IgD-negative memory B cell (primary cell): ENCODE data around the gene CNTN5. TPM values are rescaled to one million over a fixed set of nuclear protein-coding genes. Genes with fewer than 3 reads are reported as not detected.
"Not testable (repeated sequence)": the region's sequence is repeated elsewhere in the genome, so short reads cannot be mapped to it uniquely, and the experiment has no call there.

ENCODE experiments used
- H3K27ac Mint-ChIP-seq, 3 donors: one replicate each; pipeline ENCODE4 v1.8.0; 2020 to 2022; ENCODE audit warnings: mild to moderate bottlenecking in 3 of 3, mixed read lengths in 3 of 3, moderate library complexity in 1 of 3
- H3K27me3 Mint-ChIP-seq: one replicate; pipeline ENCODE4 v1.8.0; 2021; ENCODE audit warnings: mixed read lengths
- H3K36me3 Mint-ChIP-seq: one replicate; pipeline ENCODE4 v1.8.0; 2020; ENCODE audit warnings: mild to moderate bottlenecking, mixed read lengths
- H3K4me1 Mint-ChIP-seq, 3 donors: one replicate each; pipeline ENCODE4 v1.8.0; 2020 to 2022; ENCODE audit warnings: mixed read lengths in 3 of 3, mild to moderate bottlenecking in 1 of 3
- H3K4me3 Mint-ChIP-seq, 4 donors: one replicate each; pipeline ENCODE4 v1.8.0; 2020 to 2022; ENCODE audit warnings: mild to moderate bottlenecking in 4 of 4, mixed read lengths in 4 of 4, moderate library complexity in 3 of 4
- H3K9me3 Mint-ChIP-seq, 3 donors: one replicate each; pipeline ENCODE4 v1.8.0; 2020 to 2021; ENCODE audit warnings: mixed read lengths in 3 of 3, mild to moderate bottlenecking in 1 of 3
- polyA plus RNA-seq: library from polyadenylated mRNA; unstranded; fragments of 300-500 nt; fragmentation: Illumina TruSeq; gene quantifications from one replicate; pipeline ENCODE4 v1.2.3, GENCODE V29; 2021

Gene CNTN5
- polyA plus RNA-seq, 1 donor from 2014 or later = not detected

DNA sequence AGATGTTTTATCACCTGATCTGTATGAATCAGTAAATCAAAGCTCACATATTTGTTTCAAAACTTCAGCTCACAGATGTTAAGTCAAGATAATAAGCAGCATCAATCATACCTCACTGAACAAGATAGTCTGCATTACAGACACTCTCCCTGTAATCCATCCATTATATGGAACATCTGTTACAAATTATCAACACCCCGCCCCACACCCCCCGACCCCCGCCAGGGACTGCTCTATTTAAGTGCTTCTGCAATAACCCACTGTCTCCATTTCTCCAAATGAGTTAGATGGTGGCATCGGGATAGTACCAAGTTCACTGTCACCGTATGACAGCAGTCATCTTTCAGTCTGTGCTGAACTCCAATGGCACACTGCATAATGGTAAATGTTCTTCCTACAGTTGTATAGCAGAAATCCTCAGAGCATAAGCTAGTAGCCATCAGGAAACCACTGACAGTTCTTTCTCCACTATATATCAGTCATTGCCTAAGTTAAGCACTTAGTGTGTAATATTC, 1219.3 kb downstream of the CNTN5 start:
- Mint-ChIP-seq H3K4me3 (no peak overlapping the region), H3K27me3 (no peaks in the 10 kb centered on the region), H3K36me3 (no peaks in the 10 kb centered on the region), H3K4me1 (no peaks in the 10 kb centered on the region), H3K27ac (no peak overlapping the region), H3K9me3 (peaks cover 0 to 15% (median 2%) of the 10 kb centered on the region in 3 donors)

DNA sequence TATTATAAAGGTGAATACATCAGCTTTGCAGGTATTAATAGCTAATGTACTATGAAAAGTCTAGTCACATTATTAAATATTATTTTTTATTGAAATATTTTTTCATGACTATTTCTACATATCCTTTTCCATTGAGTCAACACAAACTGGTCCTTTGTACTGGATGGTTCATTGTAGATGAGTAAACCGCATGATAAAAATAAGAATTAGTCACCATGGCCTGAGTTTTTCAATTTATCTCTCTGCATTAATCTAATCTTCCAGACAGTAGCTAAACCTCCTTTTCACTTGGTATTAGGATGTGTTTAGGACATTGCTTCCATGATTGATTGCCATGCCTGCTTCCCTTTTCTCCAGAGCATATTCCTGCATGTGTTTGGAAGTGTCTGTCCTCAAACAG, 1227.0 kb downstream of the CNTN5 start:
- Mint-ChIP-seq H3K4me1 (no peaks in the 10 kb centered on the region), H3K4me3 (no peak overlapping the region), H3K27ac (no peak overlapping the region), H3K27me3 (no peaks in the 10 kb centered on the region), H3K9me3 (peaks cover 0 to 10% (median 1%) of the 10 kb centered on the region in 3 donors), H3K36me3 (no peaks in the 10 kb centered on the region)

DNA sequence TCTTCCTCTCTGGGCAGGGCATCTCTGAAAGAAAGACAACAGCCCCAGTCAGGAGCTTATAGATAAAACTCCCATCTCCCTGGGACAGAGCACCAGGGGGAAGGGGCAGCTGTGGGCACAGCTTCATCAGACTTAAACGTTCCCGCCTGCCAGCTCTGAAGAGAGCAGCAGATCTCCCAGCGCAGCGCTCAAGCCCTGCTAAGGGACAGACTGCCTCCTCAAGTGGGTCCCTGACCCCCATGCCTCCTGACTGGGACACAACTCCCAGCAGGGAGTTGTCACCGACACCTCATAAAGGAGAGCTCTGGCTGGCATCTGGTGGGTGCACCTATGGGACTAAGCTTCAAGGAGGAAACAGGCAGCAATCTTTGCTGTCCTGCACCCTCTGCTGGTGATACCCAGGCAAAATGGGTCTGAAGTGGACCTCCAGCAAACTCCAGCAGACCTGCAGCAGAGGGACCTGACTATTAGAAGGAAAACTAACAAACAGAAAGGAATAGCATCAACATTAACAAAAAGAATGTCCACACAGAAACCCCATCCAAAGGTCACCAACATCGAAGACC, 1236.6 kb downstream of the CNTN5 start:
- not testable (repeated sequence) for H3K27me3 Mint-ChIP-seq, H3K36me3 Mint-ChIP-seq, H3K4me3 Mint-ChIP-seq, H3K27ac Mint-ChIP-seq, H3K4me1 Mint-ChIP-seq
- peaks cover 1 to 18% (median 11%) of the 10 kb centered on the region in 3 donors for H3K9me3 Mint-ChIP-seq

DNA sequence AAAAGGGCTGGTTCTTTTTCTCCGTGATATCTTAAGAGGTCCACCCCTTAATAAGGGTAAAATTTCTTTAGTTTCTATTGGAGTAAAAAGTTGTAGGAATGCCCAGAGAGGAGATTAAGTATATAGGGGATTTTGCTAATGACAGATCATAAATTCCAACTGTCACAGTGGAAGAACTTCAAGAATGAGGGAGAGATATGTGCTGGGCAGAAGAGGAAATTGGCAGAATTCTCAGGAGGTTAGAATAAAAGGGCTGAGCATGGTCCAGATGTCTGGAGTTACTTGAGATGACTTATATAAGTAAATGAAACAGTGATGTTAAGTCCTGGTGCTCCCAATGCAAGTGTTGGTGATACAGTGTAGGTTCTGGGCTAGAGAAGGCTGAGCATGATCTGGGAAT, 1248.8 kb downstream of the CNTN5 start:
- Mint-ChIP-seq H3K27me3 (no peaks in the 10 kb centered on the region), H3K36me3 (no peaks in the 10 kb centered on the region), H3K4me3 (no peak overlapping the region), H3K27ac (no peak overlapping the region), H3K4me1 (no peaks in the 10 kb centered on the region), H3K9me3 (peaks cover 0 to 16% (median 6%) of the 10 kb centered on the region in 3 donors)

DNA sequence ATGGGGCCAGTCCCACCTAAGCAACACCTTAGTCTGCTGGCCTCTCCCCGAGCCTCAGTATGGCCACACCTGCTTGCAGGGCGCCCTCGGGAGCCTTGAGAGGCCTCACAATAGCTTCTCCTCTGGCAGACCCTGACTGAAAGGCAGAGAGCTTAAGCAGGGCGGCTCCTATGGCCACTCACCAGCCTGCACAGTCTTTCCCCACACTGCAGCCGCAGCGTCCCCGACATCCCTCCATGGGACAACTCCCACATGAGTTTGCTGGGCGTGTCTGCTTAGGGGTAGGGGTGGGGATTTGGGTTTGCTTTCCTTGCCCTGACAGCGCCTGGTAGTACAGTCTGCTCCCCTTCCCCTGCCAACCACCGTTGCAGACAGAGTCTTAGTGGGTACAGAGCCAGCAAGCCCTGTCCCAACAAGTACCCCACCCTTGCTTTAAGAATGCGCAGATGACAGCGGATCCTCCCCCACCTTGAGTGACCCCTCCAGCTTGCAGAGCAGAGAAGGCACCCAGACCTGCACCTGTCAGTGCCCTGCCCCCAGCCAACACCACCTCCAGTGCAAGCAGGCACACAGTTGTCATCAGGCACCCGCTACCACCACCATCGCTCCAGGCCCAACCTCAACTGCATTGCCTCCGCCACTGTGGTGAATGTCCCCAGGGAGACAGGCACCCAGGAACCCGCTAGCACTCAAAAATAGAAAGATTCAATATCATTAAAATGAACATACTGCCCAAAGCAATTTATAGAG, 1252.5 kb downstream of the CNTN5 start:
- Mint-ChIP-seq H3K4me3 (peak overlapping the region in 1 of 4 donors; percentile 33), H3K9me3 (peaks cover 2 to 8% (median 4%) of the 10 kb centered on the region in 3 donors), H3K27ac (no peak overlapping the region), H3K36me3 (no peaks in the 10 kb centered on the region), H3K27me3 (no peaks in the 10 kb centered on the region), H3K4me1 (no peaks in the 10 kb centered on the region)

- H3K9me3 Mint-ChIP-seq, H3K27me3 Mint-ChIP-seq, H3K4me1 Mint-ChIP-seq, H3K4me3 Mint-ChIP-seq, H3K27ac Mint-ChIP-seq, H3K36me3 Mint-ChIP-seq: not testable (repeated sequence)
Observed at GRCh38 chr11:100274466-100274865, 1253.7 kb downstream of the CNTN5 start.

DNA sequence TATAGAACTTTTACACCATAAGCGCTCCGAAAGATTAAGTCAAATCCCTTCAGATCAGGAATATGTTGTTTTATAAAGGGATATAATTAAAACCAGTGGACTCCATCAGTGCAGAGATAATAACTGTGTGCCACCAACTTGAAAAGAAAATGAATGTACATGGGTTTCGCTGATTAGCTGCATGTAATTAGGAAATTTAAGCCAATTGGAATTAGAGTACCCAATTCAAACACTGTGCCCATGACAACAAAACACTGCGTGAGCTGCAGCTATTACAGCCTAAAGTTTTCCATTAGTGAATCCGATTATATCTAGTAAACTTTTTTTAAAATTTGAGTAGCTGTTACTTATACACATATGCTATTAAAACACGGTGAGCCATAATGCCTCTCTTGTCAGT, 1274.0 kb downstream of the CNTN5 start:
- Mint-ChIP-seq H3K36me3 (no peaks in the 10 kb centered on the region), H3K4me3 (no peak overlapping the region), H3K27me3 (no peaks in the 10 kb centered on the region), H3K4me1 (no peaks in the 10 kb centered on the region), H3K9me3 (peaks cover 0 to 8% (median 2%) of the 10 kb centered on the region in 3 donors), H3K27ac (no peak overlapping the region)

GRCh38 chr11:100296051-100296679, 1275.4 kb downstream of the CNTN5 start:
- no peak overlapping the region for H3K4me3 Mint-ChIP-seq
- H3K4me1 Mint-ChIP-seq = no peaks in the 10 kb centered on the region
- no peak overlapping the region for H3K27ac Mint-ChIP-seq
- no peaks in the 10 kb centered on the region for H3K36me3 Mint-ChIP-seq
- H3K27me3 Mint-ChIP-seq = no peaks in the 10 kb centered on the region
- H3K9me3 Mint-ChIP-seq = peaks cover 0 to 8% (median 2%) of the 10 kb centered on the region in 3 donors

GRCh38 chr11:100297516-100297915, 1276.8 kb downstream of the CNTN5 start:
- H3K9me3 Mint-ChIP-seq = peaks cover 0 to 4% (median 2%) of the 10 kb centered on the region in 3 donors
- H3K4me3 Mint-ChIP-seq = no peak overlapping the region
- no peak overlapping the region for H3K27ac Mint-ChIP-seq
- no peaks in the 10 kb centered on the region for H3K4me1 Mint-ChIP-seq
- no peaks in the 10 kb centered on the region for H3K27me3 Mint-ChIP-seq
- no peaks in the 10 kb centered on the region for H3K36me3 Mint-ChIP-seq

DNA sequence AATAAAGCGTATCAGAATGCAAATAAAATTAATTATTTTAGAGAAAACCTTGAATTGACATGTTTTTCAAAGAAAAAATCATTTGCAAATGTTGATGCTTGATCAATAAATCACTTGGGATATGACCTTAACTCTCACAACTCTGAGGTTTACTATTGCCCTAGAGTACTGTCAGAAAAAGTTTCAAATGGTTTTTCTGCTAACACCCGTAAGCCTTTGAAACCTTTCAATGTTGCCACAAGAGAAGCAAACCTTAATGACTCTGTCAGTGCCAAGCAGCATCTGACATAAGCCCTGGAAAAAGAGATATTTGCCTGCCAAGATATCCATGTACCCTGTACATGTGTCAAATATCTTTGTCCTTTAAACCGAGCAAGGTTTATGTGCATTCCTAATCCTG, 1282.1 kb downstream of the CNTN5 start:
- H3K27me3 Mint-ChIP-seq = no peaks in the 10 kb centered on the region
- H3K9me3 Mint-ChIP-seq = peaks cover 0 to 4% (median 0%) of the 10 kb centered on the region in 3 donors
- H3K36me3 Mint-ChIP-seq = no peaks in the 10 kb centered on the region
- no peaks in the 10 kb centered on the region for H3K4me1 Mint-ChIP-seq
- no peak overlapping the region for H3K27ac Mint-ChIP-seq
- no peak overlapping the region for H3K4me3 Mint-ChIP-seq

DNA sequence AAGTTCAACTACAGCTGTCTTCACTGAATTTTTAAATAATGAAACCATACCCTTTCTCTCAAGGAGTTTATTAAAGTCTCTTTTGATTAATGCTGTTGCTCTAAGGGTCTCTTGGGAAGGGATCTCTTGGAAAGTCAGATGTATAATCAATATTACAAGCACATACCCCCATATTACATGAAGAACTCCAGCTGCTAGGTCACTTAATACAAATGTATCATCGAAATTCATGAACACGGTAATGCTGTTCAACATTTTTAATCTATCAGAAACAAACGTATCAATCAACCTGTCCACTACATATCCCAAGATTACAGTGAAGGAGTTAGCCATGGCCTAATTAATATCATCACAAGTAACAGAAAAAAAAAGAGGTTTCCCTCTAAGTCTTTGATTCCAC, 1283.1 kb downstream of the CNTN5 start:
- Mint-ChIP-seq H3K9me3 (no peaks in the 10 kb centered on the region), H3K36me3 (no peaks in the 10 kb centered on the region), H3K27ac (no peak overlapping the region), H3K4me1 (no peaks in the 10 kb centered on the region), H3K4me3 (no peak overlapping the region), H3K27me3 (no peaks in the 10 kb centered on the region)

GRCh38 chr11:100308202-100308601, 1287.5 kb downstream of the CNTN5 start:
- no peaks in the 10 kb centered on the region for H3K36me3 Mint-ChIP-seq
- H3K4me1 Mint-ChIP-seq = no peaks in the 10 kb centered on the region
- H3K4me3 Mint-ChIP-seq = no peak overlapping the region
- H3K9me3 Mint-ChIP-seq = peaks cover 0 to 2% (median 0%) of the 10 kb centered on the region in 3 donors
- no peaks in the 10 kb centered on the region for H3K27me3 Mint-ChIP-seq
- H3K27ac Mint-ChIP-seq = no peak overlapping the region

GRCh38 chr11:100315946-100316345, 1295.2 kb downstream of the CNTN5 start:
- Mint-ChIP-seq H3K27ac (no peak overlapping the region), H3K27me3 (no peaks in the 10 kb centered on the region), H3K4me3 (no peak overlapping the region), H3K9me3 (peaks cover 0 to 9% (median 5%) of the 10 kb centered on the region in 3 donors), H3K36me3 (no peaks in the 10 kb centered on the region), H3K4me1 (no peaks in the 10 kb centered on the region)

GRCh38 chr11:100316952-100317351, 1296.2 kb downstream of the CNTN5 start:
- H3K4me3 Mint-ChIP-seq = no peak overlapping the region
- H3K4me1 Mint-ChIP-seq = no peaks in the 10 kb centered on the region
- no peaks in the 10 kb centered on the region for H3K27me3 Mint-ChIP-seq
- no peak overlapping the region for H3K27ac Mint-ChIP-seq
- H3K36me3 Mint-ChIP-seq = no peaks in the 10 kb centered on the region
- H3K9me3 Mint-ChIP-seq = peaks cover 0 to 9% (median 5%) of the 10 kb centered on the region in 3 donors

GRCh38 chr11:100319691-100320090, 1298.9 kb downstream of the CNTN5 start:
- no peak overlapping the region for H3K4me3 Mint-ChIP-seq

More at GRCh38 chr11:100319691-100320090, 1298.9 kb downstream of the CNTN5 start:
- Mint-ChIP-seq H3K27me3 (no peaks in the 10 kb centered on the region), H3K9me3 (peaks cover 0 to 7% (median 3%) of the 10 kb centered on the region in 3 donors), H3K27ac (no peak overlapping the region), H3K4me1 (no peaks in the 10 kb centered on the region), H3K36me3 (no peaks in the 10 kb centered on the region)
